Activated CD4-positive, alpha-beta T cell treated with anti-CD3 and anti-CD28 coated beads for 36 hours (primary cell): Measurements from ENCODE around the gene PRSS21. TPM values are rescaled to one million over a fixed set of nuclear protein-coding genes. Genes with fewer than 3 reads are reported as not detected.
A peak's percentile ranks its signal among the peaks of the same experiment; 100 is the strongest.

Experiments used
- ATAC-seq: fragments of 200-7000 bp; cut with Tn5 transposase; one replicate; pipeline ENCODE4 v1.10.0; 2021; ENCODE audit warnings: mild to moderate bottlenecking, moderate library complexity
- CTCF ChIA-PET: fragments of 350-600 bp; sonication (Branson Sonifier 250); formaldehyde crosslinking; loops from one replicate; lab custom pipeline; 2021; ENCODE audit warnings: antibody characterized with exemption; lab: Charles Lee
- POLR2A ChIA-PET: fragments of 350-600 bp; sonication (Branson Sonifier 250); formaldehyde crosslinking; loops from one replicate; lab custom pipeline; 2021; ENCODE audit warnings: antibody characterized with exemption, inconsistent platforms; lab: Charles Lee
- DNase-seq: peaks from one replicate; pipeline ENCODE4 v3.0.0-alpha.2; 2020
- H3K27ac Mint-ChIP-seq: one replicate; pipeline ENCODE4 v1.8.0; 2021; ENCODE audit warnings: mixed read lengths
- H3K27me3 Mint-ChIP-seq: one replicate; pipeline ENCODE4 v1.8.0; 2021; ENCODE audit warnings: mixed read lengths
- H3K36me3 Mint-ChIP-seq: one replicate; pipeline ENCODE4 v1.8.0; 2021; ENCODE audit warnings: low read depth, mixed read lengths
- H3K4me1 Mint-ChIP-seq: one replicate; pipeline ENCODE4 v1.8.0; 2021; ENCODE audit warnings: mixed read lengths
- H3K4me3 Mint-ChIP-seq: one replicate; pipeline ENCODE4 v1.8.0; 2021; ENCODE audit warnings: mild to moderate bottlenecking, moderate library complexity, mixed read lengths
- H3K9me3 Mint-ChIP-seq: one replicate; pipeline ENCODE4 v1.8.0; 2021; ENCODE audit warnings: low read depth, mixed read lengths
- intact Hi-C, 2 experiments: fragments of 100-400 bp; cut with DNase I in 1 of 2; cut with micrococcal nuclease in 1 of 2; formaldehyde crosslinking; loops; one replicate each; pipeline versions ENCODE4 v1.14.2 to v1.15.1; 2022 to 2024; cut with DNase I, micrococcal nuclease
- total RNA-seq, 2 experiments: library from RNA; stranded (reverse); gene quantifications; one replicate each; pipeline ENCODE4 v1.2.3, GENCODE V29; 2021

The PRSS21 gene
- total RNA-seq, 2 experiments from 2014 or later: 0.69 to 0.71 TPM

- ChIA-PET CTCF (interaction anchor here (0.6 to 2.6 kb wide), 12 partner anchors 9 to 105 kb away, joined by 3 to 15 read pairs (median 4); partner anchors contain the start of gene FLYWCH2), POLR2A (no interaction called here)
- H3K27me3 Mint-ChIP-seq: peaks cover 3% of the 10 kb centered on the region
- H3K4me1 Mint-ChIP-seq: peaks cover 4% of the 10 kb centered on the region
- DNase-seq (peak; percentile 53), ATAC-seq (no peak)
- H3K27ac Mint-ChIP-seq: no peak overlapping the region
- H3K36me3 Mint-ChIP-seq: no peaks in the 10 kb centered on the region
- peaks cover 10% of the 10 kb centered on the region for H3K9me3 Mint-ChIP-seq
- intact Hi-C loops: no loop called here
- no peak overlapping the region for H3K4me3 Mint-ChIP-seq
Observed at GRCh38 chr16:2854700-2855309, 37.8 kb downstream of the PRSS21 start.

- DNase-seq (no peak), ATAC-seq (no peak)
- POLR2A ChIA-PET: no interaction called here
- H3K27ac Mint-ChIP-seq: no peak overlapping the region
- peaks cover 4% of the 10 kb centered on the region for H3K4me1 Mint-ChIP-seq
- peaks cover 10% of the 10 kb centered on the region for H3K9me3 Mint-ChIP-seq
- no peak overlapping the region for H3K4me3 Mint-ChIP-seq
- CTCF ChIA-PET: interaction anchor here (0.8 to 2.6 kb wide), 6 partner anchors 10 to 57 kb away, joined by 3 to 15 read pairs (median 10); no protein-coding TSS in a partner anchor
- intact Hi-C loops: no loop called here
- peaks cover 3% of the 10 kb centered on the region for H3K27me3 Mint-ChIP-seq
- H3K36me3 Mint-ChIP-seq: no peaks in the 10 kb centered on the region
Observed at GRCh38 chr16:2855536-2855935, 38.5 kb downstream of the PRSS21 start.

- ChIA-PET POLR2A (no interaction called here), CTCF (interaction anchor here (0.8 to 1.7 kb wide), 3 partner anchors 12 to 56 kb away, joined by 3 to 9 read pairs (median 4); no protein-coding TSS in a partner anchor)
- ATAC-seq (peak; percentile 57), DNase-seq (peak; percentile 58)
- Mint-ChIP-seq H3K36me3 (no peaks in the 10 kb centered on the region), H3K9me3 (peaks cover 10% of the 10 kb centered on the region), H3K27me3 (peaks cover 5% of the 10 kb centered on the region), H3K27ac (no peak overlapping the region), H3K4me1 (peaks cover 4% of the 10 kb centered on the region), H3K4me3 (no peak overlapping the region)
- intact Hi-C loops: no loop called here
Observed at GRCh38 chr16:2856061-2856670, 39.1 kb downstream of the PRSS21 start.

GRCh38 chr16:2856686-2857450 is 39.8 kb downstream of the PRSS21 start:
- intact Hi-C loops: no loop called here
- H3K4me1 Mint-ChIP-seq: peaks cover 4% of the 10 kb centered on the region
- ChIA-PET POLR2A (no interaction called here), CTCF (interaction anchor here (1.7 kb wide), 1 partner anchor 11 kb away, joined by 9 read pairs; no protein-coding TSS in a partner anchor)
- H3K4me3 Mint-ChIP-seq: no peak overlapping the region
- H3K27me3 Mint-ChIP-seq: peaks cover 7% of the 10 kb centered on the region
- H3K27ac Mint-ChIP-seq: no peak overlapping the region
- H3K36me3 Mint-ChIP-seq: no peaks in the 10 kb centered on the region
- ATAC-seq (no peak), DNase-seq (no peak)
- H3K9me3 Mint-ChIP-seq: peaks cover 10% of the 10 kb centered on the region

- no peak within 1 kb of the TSS for H3K27ac Mint-ChIP-seq
- H3K4me1 Mint-ChIP-seq: peaks cover 4% of the 10 kb centered on the region
- peaks cover 10% of the 10 kb centered on the region for H3K9me3 Mint-ChIP-seq
- POLR2A ChIA-PET: no interaction called here
- CTCF ChIA-PET: interaction anchor here (0.7 to 1.7 kb wide), 2 partner anchors 11 kb away, joined by 4 to 9 read pairs; no protein-coding TSS in a partner anchor
- intact Hi-C loops: no loop called here
- H3K4me3 Mint-ChIP-seq: peak within 1 kb of the TSS; percentile 25
- ATAC-seq (no peak), DNase-seq (no peak)
- no peaks in the 10 kb centered on the region for H3K36me3 Mint-ChIP-seq
- H3K27me3 Mint-ChIP-seq: peaks cover 7% of the 10 kb centered on the region
Observed at GRCh38 chr16:2857451-2858244, 40.6 kb downstream of the PRSS21 start, which contains the start of gene PRSS22. PRSS22 (minus strand) TSS chr16:2858170; CDS start chr16:2858104, 66 bp downstream.

- no peak overlapping the region for H3K4me3 Mint-ChIP-seq
- H3K4me1 Mint-ChIP-seq: peaks cover 4% of the 10 kb centered on the region
- intact Hi-C loops: no loop called here
- no peak overlapping the region for H3K27ac Mint-ChIP-seq
- H3K9me3 Mint-ChIP-seq: peaks cover 10% of the 10 kb centered on the region
- CTCF ChIA-PET: interaction anchor here (0.7 kb wide), 1 partner anchor 10 kb away, joined by 4 read pairs; no protein-coding TSS in a partner anchor
- no peaks in the 10 kb centered on the region for H3K36me3 Mint-ChIP-seq
- DNase-seq: no peak
- POLR2A ChIA-PET: no interaction called here
- no peak for ATAC-seq
- peaks cover 7% of the 10 kb centered on the region for H3K27me3 Mint-ChIP-seq
Observed at GRCh38 chr16:2858245-2859025, 41.4 kb downstream of the PRSS21 start.

- Mint-ChIP-seq H3K4me1 (peaks cover 4% of the 10 kb centered on the region), H3K9me3 (peaks cover under 1% of the 10 kb centered on the region), H3K4me3 (no peak overlapping the region), H3K36me3 (no peaks in the 10 kb centered on the region), H3K27ac (no peak overlapping the region), H3K27me3 (peaks cover 7% of the 10 kb centered on the region)
- intact Hi-C loops: no loop called here
- no peak for ATAC-seq
- ChIA-PET CTCF (interaction anchor here (1.1 kb wide), 1 partner anchor 9 kb away, joined by 3 read pairs; no protein-coding TSS in a partner anchor), POLR2A (no interaction called here)
- DNase-seq: no peak
Observed at GRCh38 chr16:2859686-2860265, 42.7 kb downstream of the PRSS21 start.

GRCh38 chr16:2860826-2861567 is 44.0 kb downstream of the PRSS21 start:
- Mint-ChIP-seq H3K4me1 (peaks cover 4% of the 10 kb centered on the region), H3K36me3 (no peaks in the 10 kb centered on the region), H3K9me3 (no peaks in the 10 kb centered on the region), H3K27ac (no peak overlapping the region), H3K27me3 (peaks cover 7% of the 10 kb centered on the region), H3K4me3 (no peak overlapping the region)
- POLR2A ChIA-PET: no interaction called here
- intact Hi-C loops: no loop called here
- CTCF ChIA-PET: interaction anchor here (0.6 to 1.1 kb wide), 2 partner anchors 7 to 269 kb away, joined by 3 read pairs; no protein-coding TSS in a partner anchor
- no peak for ATAC-seq
- peak; percentile 38 for DNase-seq

- intact Hi-C loops: loop anchor here in 1 of 2 experiments (5.0 kb wide), 1 partner anchor 88 kb away; the partner anchor contains the start of gene ELOB
- Mint-ChIP-seq H3K36me3 (no peaks in the 10 kb centered on the region), H3K27me3 (peaks cover 4% of the 10 kb centered on the region), H3K4me3 (no peak overlapping the region), H3K9me3 (no peaks in the 10 kb centered on the region), H3K4me1 (peaks cover 7% of the 10 kb centered on the region), H3K27ac (no peak overlapping the region)
- CTCF ChIA-PET: interaction anchor here (0.8 to 1.0 kb wide), 2 partner anchors 26 to 87 kb away, joined by 3 to 5 read pairs; no protein-coding TSS in a partner anchor
- DNase-seq: no peak
- no peak for ATAC-seq
- POLR2A ChIA-PET: no interaction called here
Observed at GRCh38 chr16:2865651-2866050, 48.6 kb downstream of the PRSS21 start.
